HCT116 (cell line): ENCODE data around the gene TIMP3.

ENCODE experiments used
- EGR1 ChIP-seq: IDR thresholded peaks from 2 replicates; pipeline ENCODE4 v1.6.1; 2012; ENCODE audit warnings: low read depth
- ELF1 ChIP-seq: IDR thresholded peaks from 2 replicates; pipeline ENCODE4 v1.6.1; 2012; ENCODE audit warnings: low read depth, borderline replicate concordance
- JUND ChIP-seq: IDR thresholded peaks from 2 replicates; pipeline ENCODE4 v1.6.1; 2012
- MAX ChIP-seq: IDR thresholded peaks from 2 replicates; pipeline ENCODE4 v1.6.1; 2012
- POLR2A ChIP-seq: IDR thresholded peaks from 2 replicates; pipeline ENCODE4 v1.7.0; 2011; ENCODE audit warnings: borderline replicate concordance; ENCODE audit not compliant: insufficient read depth, insufficient read length; ENCODE audit errors: extremely low read depth
- POLR2AphosphoS5 ChIP-seq: IDR thresholded peaks from 2 replicates; pipeline ENCODE4 v1.6.1; 2011; ENCODE audit warnings: mild to moderate bottlenecking, low read depth, low read length, moderate library complexity
- SIN3A ChIP-seq: IDR thresholded peaks from 2 replicates; pipeline ENCODE4 v1.6.1; 2012; ENCODE audit warnings: low read depth
- ZBTB33 ChIP-seq: IDR thresholded peaks from 2 replicates; pipeline ENCODE4 v1.6.1; 2011; ENCODE audit warnings: mild to moderate bottlenecking, low read length, moderate library complexity; ENCODE audit not compliant: insufficient replicate concordance; ENCODE audit errors: extremely low read depth
- ZNF274 ChIP-seq: fragments of 200-500 bp; sonication (Bioruptor generic); IDR thresholded peaks from 2 replicates; pipeline ENCODE4 v1.6.1; 2014; ENCODE audit warnings: mild to moderate bottlenecking, low read depth, low read length, inconsistent platforms
- TF ChIP-seq, protein P1 (sequence below), 3 experiments: fragments of 200-600 bp in 1 of 3; sonication (generic) in 1 of 3; IDR thresholded peaks in 2 of 3; conservative IDR thresholded peaks in 1 of 3; 2 replicates each; pipeline ENCODE4 v1.5.1; 2012 to 2017; ENCODE audit warnings: low read depth in 2 of 3, low read length in 2 of 3, antibody characterized with exemption in 1 of 3, borderline replicate concordance in 1 of 3, control low read depth in 1 of 3, mild to moderate bottlenecking in 1 of 3, mixed read lengths in 1 of 3, mixed run types in 1 of 3, moderate library complexity in 1 of 3; ENCODE audit not compliant: insufficient read depth in 1 of 3
- TF ChIP-seq, protein P2 (sequence below): IDR thresholded peaks from 2 replicates; pipeline ENCODE4 v1.6.1; 2012; ENCODE audit warnings: low read depth

DNA sequence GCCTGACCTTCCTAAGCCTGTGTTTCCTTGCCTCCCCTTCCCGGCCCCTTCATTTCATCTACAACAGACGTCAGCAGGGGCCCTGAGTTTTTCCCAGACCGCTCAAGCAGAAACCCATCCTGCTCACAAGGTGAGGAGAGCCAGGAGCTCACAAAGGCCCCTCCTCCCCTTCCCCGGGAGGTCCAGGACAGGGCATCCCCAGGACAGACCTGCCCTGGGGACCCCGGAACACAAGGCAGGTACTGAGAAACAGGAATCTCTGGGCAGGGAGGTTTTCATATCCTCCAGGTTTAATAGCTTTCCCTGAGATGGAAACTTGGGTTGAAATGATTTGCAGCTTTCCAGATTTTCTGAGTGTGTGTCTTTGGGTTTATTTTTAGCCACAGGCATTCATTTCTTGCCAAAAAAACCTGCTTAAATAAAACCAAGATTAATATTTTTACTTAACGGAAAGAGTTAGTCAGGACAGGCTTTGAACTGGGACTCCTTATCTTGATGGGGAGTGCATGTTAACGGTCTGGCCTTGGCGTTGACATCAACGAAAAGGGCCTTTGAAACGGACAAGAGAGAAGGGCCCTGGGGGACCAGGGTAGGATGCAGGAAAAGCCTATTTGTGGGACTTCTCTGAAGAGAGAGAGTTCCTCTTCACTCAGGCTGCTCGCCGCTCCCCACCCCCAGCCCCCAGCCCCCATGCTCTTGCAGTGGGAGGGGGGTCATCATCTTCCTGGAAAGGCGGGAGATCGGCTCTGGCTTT lies 38.5 kb downstream of the TIMP3 start:
- TF ChIP-seq ZBTB33, result no peak
- TF ChIP-seq POLR2A, result no peak
- TF ChIP-seq, protein P1, sequence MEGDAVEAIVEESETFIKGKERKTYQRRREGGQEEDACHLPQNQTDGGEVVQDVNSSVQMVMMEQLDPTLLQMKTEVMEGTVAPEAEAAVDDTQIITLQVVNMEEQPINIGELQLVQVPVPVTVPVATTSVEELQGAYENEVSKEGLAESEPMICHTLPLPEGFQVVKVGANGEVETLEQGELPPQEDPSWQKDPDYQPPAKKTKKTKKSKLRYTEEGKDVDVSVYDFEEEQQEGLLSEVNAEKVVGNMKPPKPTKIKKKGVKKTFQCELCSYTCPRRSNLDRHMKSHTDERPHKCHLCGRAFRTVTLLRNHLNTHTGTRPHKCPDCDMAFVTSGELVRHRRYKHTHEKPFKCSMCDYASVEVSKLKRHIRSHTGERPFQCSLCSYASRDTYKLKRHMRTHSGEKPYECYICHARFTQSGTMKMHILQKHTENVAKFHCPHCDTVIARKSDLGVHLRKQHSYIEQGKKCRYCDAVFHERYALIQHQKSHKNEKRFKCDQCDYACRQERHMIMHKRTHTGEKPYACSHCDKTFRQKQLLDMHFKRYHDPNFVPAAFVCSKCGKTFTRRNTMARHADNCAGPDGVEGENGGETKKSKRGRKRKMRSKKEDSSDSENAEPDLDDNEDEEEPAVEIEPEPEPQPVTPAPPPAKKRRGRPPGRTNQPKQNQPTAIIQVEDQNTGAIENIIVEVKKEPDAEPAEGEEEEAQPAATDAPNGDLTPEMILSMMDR (IDR thresholded peaks at IDR 0.05 in 2 of 3, conservative IDR thresholded peaks at IDR 0.05 in 1 of 3; ENCODE audit: borderline replicate concordance in 1 of 3, insufficient read depth in 1 of 3, low read depth in 2 of 3, low read length in 2 of 3), result no peak
- TF ChIP-seq POLR2AphosphoS5, result no peak
- TF ChIP-seq, protein P2, sequence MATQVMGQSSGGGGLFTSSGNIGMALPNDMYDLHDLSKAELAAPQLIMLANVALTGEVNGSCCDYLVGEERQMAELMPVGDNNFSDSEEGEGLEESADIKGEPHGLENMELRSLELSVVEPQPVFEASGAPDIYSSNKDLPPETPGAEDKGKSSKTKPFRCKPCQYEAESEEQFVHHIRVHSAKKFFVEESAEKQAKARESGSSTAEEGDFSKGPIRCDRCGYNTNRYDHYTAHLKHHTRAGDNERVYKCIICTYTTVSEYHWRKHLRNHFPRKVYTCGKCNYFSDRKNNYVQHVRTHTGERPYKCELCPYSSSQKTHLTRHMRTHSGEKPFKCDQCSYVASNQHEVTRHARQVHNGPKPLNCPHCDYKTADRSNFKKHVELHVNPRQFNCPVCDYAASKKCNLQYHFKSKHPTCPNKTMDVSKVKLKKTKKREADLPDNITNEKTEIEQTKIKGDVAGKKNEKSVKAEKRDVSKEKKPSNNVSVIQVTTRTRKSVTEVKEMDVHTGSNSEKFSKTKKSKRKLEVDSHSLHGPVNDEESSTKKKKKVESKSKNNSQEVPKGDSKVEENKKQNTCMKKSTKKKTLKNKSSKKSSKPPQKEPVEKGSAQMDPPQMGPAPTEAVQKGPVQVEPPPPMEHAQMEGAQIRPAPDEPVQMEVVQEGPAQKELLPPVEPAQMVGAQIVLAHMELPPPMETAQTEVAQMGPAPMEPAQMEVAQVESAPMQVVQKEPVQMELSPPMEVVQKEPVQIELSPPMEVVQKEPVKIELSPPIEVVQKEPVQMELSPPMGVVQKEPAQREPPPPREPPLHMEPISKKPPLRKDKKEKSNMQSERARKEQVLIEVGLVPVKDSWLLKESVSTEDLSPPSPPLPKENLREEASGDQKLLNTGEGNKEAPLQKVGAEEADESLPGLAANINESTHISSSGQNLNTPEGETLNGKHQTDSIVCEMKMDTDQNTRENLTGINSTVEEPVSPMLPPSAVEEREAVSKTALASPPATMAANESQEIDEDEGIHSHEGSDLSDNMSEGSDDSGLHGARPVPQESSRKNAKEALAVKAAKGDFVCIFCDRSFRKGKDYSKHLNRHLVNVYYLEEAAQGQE, result no peak
- TF ChIP-seq SIN3A, result no peak
- no peak for TF ChIP-seq MAX
- no peak for TF ChIP-seq JUND
- no peak for TF ChIP-seq ZNF274
- TF ChIP-seq EGR1, result no peak
- TF ChIP-seq ELF1, result no peak
